K562 (cell line): ENCODE data around the gene ST6GAL1. TPM values are rescaled to one million over a fixed set of nuclear protein-coding genes. Genes with fewer than 3 reads are reported as not detected.

Experiments used
- CBFA2T2 ChIP-seq: fragments of 450-650 bp; conservative IDR thresholded peaks from 2 replicates; pipeline ENCODE4 v1.6.1; 2017; ENCODE audit warnings: mild to moderate bottlenecking
- CBX3 ChIP-seq, 2 experiments: IDR thresholded peaks; 1 replicate in 1 of 2; 2 replicates in 1 of 2; pipeline ENCODE4 v1.6.1; 2012; ENCODE audit warnings: inconsistent platforms in 2 of 2, low read length in 2 of 2, borderline replicate concordance in 1 of 2, control low read depth in 1 of 2
- FOSL1 ChIP-seq: fragments of 200-800 bp; sonication (Bioruptor generic); conservative IDR thresholded peaks from 2 replicates; pipeline ENCODE4 v1.6.1; 2016; ENCODE audit warnings: missing genetic modification characterization, missing compliant biosample characterization
- FOXJ2 ChIP-seq: fragments of 200-800 bp; sonication (Bioruptor generic); IDR thresholded peaks from 2 replicates; pipeline ENCODE4 v1.6.1; 2016; ENCODE audit warnings: missing genetic modification characterization, missing compliant biosample characterization
- FOXM1 ChIP-seq, 2 experiments: fragments of 450-650 bp in 1 of 2; sonication (generic) in 1 of 2; formaldehyde crosslinking in 1 of 2; IDR thresholded peaks; 2 replicates each; pipeline versions ENCODE4 v1.6.1 to v1.9.0; 2017 to 2022; ENCODE audit warnings: low read depth in 2 of 2, mild to moderate bottlenecking in 2 of 2, missing genetic modification reagents in 1 of 2, moderate library complexity in 1 of 2
- L3MBTL2 ChIP-seq: fragments of 450-650 bp; IDR thresholded peaks from 2 replicates; pipeline ENCODE4 v1.6.1; 2016; ENCODE audit warnings: mild to moderate bottlenecking, moderate library complexity
- MEIS2 ChIP-seq: fragments of 450-650 bp; IDR thresholded peaks from 2 replicates; pipeline ENCODE4 v1.6.1; 2014; ENCODE audit warnings: mild to moderate bottlenecking; ENCODE audit not compliant: partially characterized antibody
- NR2C1 ChIP-seq, 2 experiments: fragments of 450-650 bp; IDR thresholded peaks; 2 replicates each; pipeline ENCODE4 v1.6.1; 2017; ENCODE audit warnings: mild to moderate bottlenecking in 2 of 2, antibody characterized with exemption in 1 of 2, inconsistent platforms in 1 of 2, missing compliant biosample characterization in 1 of 2, missing genetic modification characterization in 1 of 2
- RBM25 ChIP-seq: fragments of 200-400 bp; formaldehyde crosslinking; IDR thresholded peaks from 2 replicates; pipeline ENCODE4 v1.6.1; 2018; ENCODE audit warnings: low read length, low read depth, moderate library complexity; ENCODE audit not compliant: severe bottlenecking
- RCOR1 ChIP-seq, 2 experiments: IDR thresholded peaks; 2 replicates each; pipeline ENCODE4 v1.6.1; 2012; ENCODE audit warnings: low read depth in 2 of 2, low read length in 2 of 2, borderline replicate concordance in 1 of 2, improper control_type of control experiment in 1 of 2
- REST ChIP-seq, 2 experiments: fragments of 450-650 bp; formaldehyde crosslinking in 1 of 2; IDR thresholded peaks; 2 replicates each; pipeline versions ENCODE4 v1.4.0 to v1.6.1; 2014 to 2020; ENCODE audit warnings: mild to moderate bottlenecking in 2 of 2, borderline replicate concordance in 1 of 2, low read depth in 1 of 2
- SMARCC2 ChIP-seq: fragments of 450-650 bp; IDR thresholded peaks from 2 replicates; pipeline ENCODE4 v1.6.1; 2017; ENCODE audit warnings: antibody characterized with exemption, moderate library complexity, mild to moderate bottlenecking, low read depth
- TRIM28 ChIP-seq: fragments of 450-650 bp; IDR thresholded peaks from 2 replicates; pipeline ENCODE4 v1.6.1; 2017
- ZNF212 ChIP-seq: fragments of 450-650 bp; formaldehyde crosslinking; IDR thresholded peaks from 2 replicates; pipeline ENCODE4 v1.4.0; 2020; ENCODE audit warnings: mild to moderate bottlenecking
- polyA plus RNA-seq, 8 experiments: library from polyadenylated mRNA; depleted of rRNA in 4 of 8; stranded (reverse) in 5 of 8; unstranded in 3 of 8; fragments of >200 nt; fragmentation: Nextera tagmentation in 2 of 8; fragmentation: Illumina TruSeq in 1 of 8; extraction: Ambion mirVana in 2 of 8; extraction: Trizol in 1 of 8; gene quantifications; 2 replicates each; pipeline versions ENCODE4 v1.2.1 to v1.2.3, GENCODE V29; 2011 to 2014; ENCODE audit warnings: inconsistent platforms in 1 of 8, missing spikeins in 1 of 8
- total RNA-seq, 7 experiments: library from RNA; depleted of rRNA in 6 of 7; stranded (reverse); fragments of >200 nt in 6 of 7; fragmentation: Illumina TruSeq in 2 of 7; extraction: Trizol in 2 of 7; gene quantifications; 2 replicates each; pipeline versions ENCODE4 v1.2.1 to v1.2.3, GENCODE V29; 2011 to 2021; ENCODE audit warnings: low replicate concordance in 1 of 7

ST6GAL1 gene
- total and polyA plus RNA-seq, 9 of the 15 experiments (the other 6 are each of a cell fraction or from before 2014, with no cell fraction given), result 31.9 to 145 (median 71.0) TPM

- TF ChIP-seq REST (IDR thresholded peaks at IDR 0.05; ENCODE audit: borderline replicate concordance), result peak; percentile 16; the same call in 1 of the 2 replicates
- TF ChIP-seq REST (CRISPR knock-in tag; IDR thresholded peaks at IDR 0.05; ENCODE audit: low read depth), result no peak
- TF ChIP-seq FOXJ2, result 0 out of 2 replicates have a peak, but pooled peaks have one; percentile 23
- no peak for TF ChIP-seq ZNF212 (CRISPR knock-in tag)
- TF ChIP-seq CBFA2T2, result peak; percentile 75
- TF ChIP-seq FOXM1 (IDR thresholded peaks at IDR 0.05; ENCODE audit: low read depth), result peak; percentile 64
- no peak for TF ChIP-seq FOXM1 (CRISPR knock-in tag; IDR thresholded peaks at IDR 0.05; ENCODE audit: low read depth)
- 0 out of 3 replicates have a peak, but pooled peaks of 1 of the 2 experiments have one; percentile 42 for TF ChIP-seq CBX3 (IDR thresholded peaks at IDR 0.05; ENCODE audit: borderline replicate concordance in 1 of 2, low read length in 2 of 2)
- peak in 1 of 2 experiments; percentile 75; a peak in 1 of 4 replicates for TF ChIP-seq RCOR1 (IDR thresholded peaks at IDR 0.05; ENCODE audit: borderline replicate concordance in 1 of 2, low read depth in 2 of 2, low read length in 2 of 2)
- peak; percentile 38; the same call in 1 of the 2 replicates for TF ChIP-seq L3MBTL2
- TF ChIP-seq FOSL1 (tag), result peak; percentile 39; the same call in 1 of the 2 replicates
- TF ChIP-seq MEIS2, result peak; percentile 84
- no peak for TF ChIP-seq RBM25
- TF ChIP-seq TRIM28, result 0 out of 2 replicates have a peak, but pooled peaks have one; percentile 33
- 0 out of 2 replicates have a peak, but pooled peaks have one; percentile 18 for TF ChIP-seq NR2C1 (IDR thresholded peaks at IDR 0.05)
- no peak for TF ChIP-seq NR2C1 (tag; IDR thresholded peaks at IDR 0.05)
- peak; percentile 76 for TF ChIP-seq SMARCC2
Observed at GRCh38 chr3:186888569-186888968, 41.8 kb upstream of the ST6GAL1 start (continued).
